HepG2 (cell line): ENCODE results near the gene TXNDC12. TPM values are rescaled to one million over a fixed set of nuclear protein-coding genes. Genes with fewer than 3 reads are reported as not detected.

ENCODE experiments used
- HDAC1 ChIP-seq: sonication (generic); formaldehyde crosslinking; IDR thresholded peaks from 2 replicates; pipeline ENCODE4 v1.5.1; 2020; ENCODE audit warnings: mild to moderate bottlenecking, missing genetic modification reagents
- HMGA1 ChIP-seq: sonication (generic); formaldehyde crosslinking; conservative IDR thresholded peaks from 2 replicates; pipeline ENCODE4 v1.4.0; 2020; ENCODE audit warnings: missing genetic modification reagents
- HMGXB4 ChIP-seq, 2 experiments: sonication (generic) in 1 of 2; formaldehyde crosslinking in 1 of 2; IDR thresholded peaks; 2 replicates each; pipeline versions ENCODE4 v1.4.0 to v1.6.1; 2018 to 2020; ENCODE audit warnings: missing genetic modification reagents in 2 of 2, borderline replicate concordance in 1 of 2, low read depth in 1 of 2, mild to moderate bottlenecking in 1 of 2, missing biosample characterization in 1 of 2
- IRF2 ChIP-seq: IDR thresholded peaks from 2 replicates; pipeline ENCODE4 v1.6.1; 2018; ENCODE audit warnings: missing genetic modification reagents, missing compliant biosample characterization
- KDM5B ChIP-seq: sonication (generic); formaldehyde crosslinking; IDR thresholded peaks from 2 replicates; pipeline ENCODE4 v1.4.0; 2020; ENCODE audit warnings: missing genetic modification reagents, mild to moderate bottlenecking, borderline replicate concordance
- MXD4 ChIP-seq: IDR thresholded peaks from 2 replicates; pipeline ENCODE4 v1.6.1; 2016; ENCODE audit warnings: mild to moderate bottlenecking, missing biosample characterization, missing genetic modification reagents
- NFYC ChIP-seq: IDR thresholded peaks from 2 replicates; pipeline ENCODE4 v1.6.1; 2016; ENCODE audit warnings: missing genetic modification reagents, missing compliant biosample characterization
- PBX2 ChIP-seq: IDR thresholded peaks from 2 replicates; pipeline ENCODE4 v1.6.1; 2016; ENCODE audit warnings: control low read depth
- PREB ChIP-seq: sonication (generic); formaldehyde crosslinking; IDR thresholded peaks from 2 replicates; pipeline ENCODE4 v1.4.0; 2020; ENCODE audit warnings: missing genetic modification reagents
- SOX13 ChIP-seq, 3 experiments: fragments of 450-650 bp in 1 of 3; sonication (generic) in 1 of 3; formaldehyde crosslinking in 1 of 3; IDR thresholded peaks in 2 of 3; conservative IDR thresholded peaks in 1 of 3; 2 replicates each; pipeline versions ENCODE4 v1.5.0 to v1.6.1; 2016 to 2020; ENCODE audit warnings: antibody characterized with exemption in 1 of 3, mild to moderate bottlenecking in 1 of 3, missing compliant biosample characterization in 1 of 3, missing genetic modification reagents in 1 of 3, moderate library complexity in 1 of 3
- TMF1 ChIP-seq: sonication (generic); formaldehyde crosslinking; IDR thresholded peaks from 2 replicates; pipeline ENCODE4 v1.8.1; 2022; ENCODE audit warnings: low read depth, missing genetic modification reagents
- ZKSCAN1 ChIP-seq: fragments of 150-350 bp; IDR thresholded peaks from 2 replicates; pipeline ENCODE4 v1.6.1; 2014; ENCODE audit warnings: low read length
- ZNF468 ChIP-seq: sonication (generic); formaldehyde crosslinking; IDR thresholded peaks from 2 replicates; pipeline ENCODE4 v1.8.0; 2022; ENCODE audit warnings: mild to moderate bottlenecking, moderate library complexity, missing genetic modification reagents
- ZNF503 ChIP-seq: sonication (generic); formaldehyde crosslinking; IDR thresholded peaks from 2 replicates; pipeline ENCODE4 v1.4.0; 2020; ENCODE audit warnings: missing genetic modification reagents
- ZNF781 ChIP-seq: sonication (generic); formaldehyde crosslinking; IDR thresholded peaks from 2 replicates; pipeline ENCODE4 v1.5.1; 2020; ENCODE audit warnings: borderline replicate concordance, mild to moderate bottlenecking, missing genetic modification reagents; ENCODE audit errors: not compliant biosample characterization
- polyA plus RNA-seq, 8 experiments: library from polyadenylated mRNA; depleted of rRNA in 3 of 8; stranded (reverse) in 7 of 8; unstranded in 1 of 8; fragments of >200 nt; fragmentation: Illumina TruSeq in 4 of 8; extraction: Trizol in 4 of 8; gene quantifications; 2 replicates each; pipeline versions ENCODE4 v1.2.1 to v1.2.3, GENCODE V29; 2011 to 2016; ENCODE audit warnings: low read depth in 4 of 8, missing spikeins in 1 of 8, mixed read lengths in 1 of 8; ENCODE audit not compliant: insufficient read depth in 1 of 8
- total RNA-seq, 5 experiments: library from RNA; depleted of rRNA; stranded (reverse); fragments of >200 nt; fragmentation: Illumina TruSeq; extraction: Trizol; gene quantifications; 2 replicates each; pipeline ENCODE4 v1.2.3, GENCODE V29; 2016; ENCODE audit warnings: low read depth in 1 of 5
- TF ChIP-seq, protein P1 (sequence below): sonication (generic); formaldehyde crosslinking; IDR thresholded peaks from 2 replicates; pipeline ENCODE4 v1.4.0; 2020; ENCODE audit warnings: missing genetic modification reagents, borderline replicate concordance
- TF ChIP-seq, protein P2 (sequence below): sonication (generic); formaldehyde crosslinking; IDR thresholded peaks from 2 replicates; pipeline ENCODE4 v1.8.1; 2023; ENCODE audit warnings: missing genetic modification reagents, inconsistent platforms, borderline replicate concordance

TXNDC12 gene
- total and polyA plus RNA-seq, 2 of the 13 experiments (the other 11 are each of a cell fraction or from before 2014, with no cell fraction given) = 65.6 to 67.2 TPM

- peak; percentile 70 for TF ChIP-seq NFYC (CRISPR knock-in tag)
- TF ChIP-seq, protein P1, sequence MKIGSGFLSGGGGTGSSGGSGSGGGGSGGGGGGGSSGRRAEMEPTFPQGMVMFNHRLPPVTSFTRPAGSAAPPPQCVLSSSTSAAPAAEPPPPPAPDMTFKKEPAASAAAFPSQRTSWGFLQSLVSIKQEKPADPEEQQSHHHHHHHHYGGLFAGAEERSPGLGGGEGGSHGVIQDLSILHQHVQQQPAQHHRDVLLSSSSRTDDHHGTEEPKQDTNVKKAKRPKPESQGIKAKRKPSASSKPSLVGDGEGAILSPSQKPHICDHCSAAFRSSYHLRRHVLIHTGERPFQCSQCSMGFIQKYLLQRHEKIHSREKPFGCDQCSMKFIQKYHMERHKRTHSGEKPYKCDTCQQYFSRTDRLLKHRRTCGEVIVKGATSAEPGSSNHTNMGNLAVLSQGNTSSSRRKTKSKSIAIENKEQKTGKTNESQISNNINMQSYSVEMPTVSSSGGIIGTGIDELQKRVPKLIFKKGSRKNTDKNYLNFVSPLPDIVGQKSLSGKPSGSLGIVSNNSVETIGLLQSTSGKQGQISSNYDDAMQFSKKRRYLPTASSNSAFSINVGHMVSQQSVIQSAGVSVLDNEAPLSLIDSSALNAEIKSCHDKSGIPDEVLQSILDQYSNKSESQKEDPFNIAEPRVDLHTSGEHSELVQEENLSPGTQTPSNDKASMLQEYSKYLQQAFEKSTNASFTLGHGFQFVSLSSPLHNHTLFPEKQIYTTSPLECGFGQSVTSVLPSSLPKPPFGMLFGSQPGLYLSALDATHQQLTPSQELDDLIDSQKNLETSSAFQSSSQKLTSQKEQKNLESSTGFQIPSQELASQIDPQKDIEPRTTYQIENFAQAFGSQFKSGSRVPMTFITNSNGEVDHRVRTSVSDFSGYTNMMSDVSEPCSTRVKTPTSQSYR (CRISPR knock-in tag) = no peak
- TF ChIP-seq HMGXB4 (CRISPR knock-in tag; IDR thresholded peaks at IDR 0.05; ENCODE audit: borderline replicate concordance in 1 of 2, low read depth in 1 of 2) = peak in 1 of 2 experiments; percentile 55; a peak in 3 of 4 replicates
- TF ChIP-seq HMGA1 (CRISPR knock-in tag) = no peak
- TF ChIP-seq ZKSCAN1 = no peak
- TF ChIP-seq PBX2 = no peak
- 0 out of 2 replicates have a peak, but pooled peaks have one; percentile 69 for TF ChIP-seq ZNF468 (CRISPR knock-in tag)
- TF ChIP-seq ZNF503 (CRISPR knock-in tag) = no peak
- no peak for TF ChIP-seq TMF1 (CRISPR knock-in tag)
- no peak for TF ChIP-seq PREB (CRISPR knock-in tag)
- peak; percentile 70; the same call in 1 of the 2 replicates for TF ChIP-seq IRF2 (CRISPR knock-in tag)
- peak; percentile 76 for TF ChIP-seq ZNF781 (CRISPR knock-in tag)
- peak; percentile 91 for TF ChIP-seq HDAC1
- TF ChIP-seq MXD4 (CRISPR knock-in tag) = peak; percentile 67; the same call in 1 of the 2 replicates
- no peak for TF ChIP-seq SOX13 (IDR thresholded peaks at IDR 0.05)
- peak in 1 of 2 experiments; percentile 19; a peak in 1 of 4 replicates for TF ChIP-seq SOX13 (CRISPR knock-in tag; conservative IDR thresholded peaks at IDR 0.05 in 1 of 2, IDR thresholded peaks at IDR 0.05 in 1 of 2)
- TF ChIP-seq KDM5B = peak; percentile 57; the same call in 1 of the 2 replicates
- TF ChIP-seq, protein P2, sequence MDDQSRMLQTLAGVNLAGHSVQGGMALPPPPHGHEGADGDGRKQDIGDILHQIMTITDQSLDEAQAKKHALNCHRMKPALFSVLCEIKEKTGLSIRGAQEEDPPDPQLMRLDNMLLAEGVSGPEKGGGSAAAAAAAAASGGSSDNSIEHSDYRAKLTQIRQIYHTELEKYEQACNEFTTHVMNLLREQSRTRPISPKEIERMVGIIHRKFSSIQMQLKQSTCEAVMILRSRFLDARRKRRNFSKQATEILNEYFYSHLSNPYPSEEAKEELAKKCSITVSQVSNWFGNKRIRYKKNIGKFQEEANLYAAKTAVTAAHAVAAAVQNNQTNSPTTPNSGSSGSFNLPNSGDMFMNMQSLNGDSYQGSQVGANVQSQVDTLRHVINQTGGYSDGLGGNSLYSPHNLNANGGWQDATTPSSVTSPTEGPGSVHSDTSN = 0 out of 2 replicates have a peak, but pooled peaks have one; percentile 44
Observed at GRCh38 chr1:52056163-52056936, 1.4 kb upstream of the TXNDC12 start, which contains the start of gene BTF3L4 (continued).
